Activated CD8-positive, alpha-beta memory T cell treated with anti-CD3 and anti-CD28 coated beads, Interleukin-2, amount 50 U/mL, for 24 hours (primary cell): ENCODE measurements around the gene HAGHL.
"Not testable (repeated sequence)": the region's sequence is repeated elsewhere in the genome, so short reads cannot be mapped to it uniquely, and the experiment has no call there.

Experiments used
- DNase-seq: peaks from one replicate; pipeline ENCODE4 v3.0.0-alpha.2; 2020; ENCODE audit errors: extremely low read depth

The HAGHL gene

DNA sequence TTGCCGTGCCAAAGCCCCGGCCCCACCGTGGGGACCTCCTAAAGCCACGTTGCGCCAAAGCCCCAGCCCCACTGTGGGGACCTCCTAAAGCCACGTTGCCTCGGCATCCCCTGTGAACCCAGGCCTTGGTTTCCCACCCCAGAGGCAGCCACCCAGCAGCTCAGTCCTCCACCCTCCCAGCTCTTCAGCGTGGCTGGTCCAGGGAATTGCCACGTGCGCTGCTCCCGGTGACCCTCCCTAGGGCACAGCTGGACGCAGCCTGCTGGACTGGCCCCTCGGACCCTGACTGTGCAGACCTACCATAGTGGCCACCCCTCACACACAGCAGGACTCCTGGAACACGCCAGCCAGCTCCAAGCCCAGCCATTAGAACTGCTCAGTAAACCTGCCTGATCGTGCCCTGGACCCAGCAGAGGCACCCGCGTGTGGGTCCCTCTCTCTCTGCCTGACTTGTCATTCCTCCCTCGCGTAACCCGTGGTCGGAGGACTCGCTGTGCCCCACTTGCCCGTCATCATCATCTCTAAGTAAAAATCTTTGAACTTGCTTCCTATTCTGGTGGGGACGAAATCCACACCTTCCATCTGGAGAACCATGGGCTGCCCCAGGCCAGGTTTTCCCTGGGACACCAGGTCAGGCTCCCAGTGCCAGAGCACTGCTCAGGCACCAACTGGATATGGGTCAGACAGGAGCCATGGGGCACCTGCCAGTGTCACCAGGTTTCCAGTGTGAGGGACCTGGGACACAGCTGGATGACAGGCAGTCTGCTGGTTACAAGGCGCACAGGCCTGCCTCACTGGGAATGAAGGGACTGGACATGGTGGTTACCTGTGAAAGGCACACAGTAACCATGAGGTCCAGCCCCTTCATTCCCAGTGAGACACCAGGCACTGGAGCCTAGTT is 8.3 kb downstream of the HAGHL start:
- no peak for DNase-seq

DNA sequence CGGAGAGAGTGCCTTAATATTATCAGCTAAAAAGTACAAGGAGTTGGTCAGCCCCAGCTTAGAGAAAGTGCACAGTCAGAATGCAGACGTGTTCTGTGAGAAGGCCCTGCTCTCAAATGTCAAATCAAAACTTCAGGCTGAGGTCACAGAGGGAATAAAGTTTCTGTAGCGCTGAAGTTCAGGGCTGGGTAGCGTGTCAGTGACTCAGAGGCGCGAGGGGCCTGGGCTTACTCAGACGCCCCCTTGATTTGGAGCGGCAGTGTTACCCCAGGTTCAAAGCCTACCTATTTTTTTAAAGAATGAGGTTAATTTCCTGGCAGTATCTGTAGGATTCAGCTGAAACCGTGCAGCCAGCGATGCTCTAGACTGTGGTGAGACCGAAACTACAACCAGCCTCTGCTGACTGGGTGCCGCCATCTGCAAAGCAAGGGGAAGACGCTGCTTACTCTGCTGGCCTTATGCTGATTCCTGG is 9.1 kb downstream of the HAGHL start:
- peak; percentile 29 for DNase-seq

DNA sequence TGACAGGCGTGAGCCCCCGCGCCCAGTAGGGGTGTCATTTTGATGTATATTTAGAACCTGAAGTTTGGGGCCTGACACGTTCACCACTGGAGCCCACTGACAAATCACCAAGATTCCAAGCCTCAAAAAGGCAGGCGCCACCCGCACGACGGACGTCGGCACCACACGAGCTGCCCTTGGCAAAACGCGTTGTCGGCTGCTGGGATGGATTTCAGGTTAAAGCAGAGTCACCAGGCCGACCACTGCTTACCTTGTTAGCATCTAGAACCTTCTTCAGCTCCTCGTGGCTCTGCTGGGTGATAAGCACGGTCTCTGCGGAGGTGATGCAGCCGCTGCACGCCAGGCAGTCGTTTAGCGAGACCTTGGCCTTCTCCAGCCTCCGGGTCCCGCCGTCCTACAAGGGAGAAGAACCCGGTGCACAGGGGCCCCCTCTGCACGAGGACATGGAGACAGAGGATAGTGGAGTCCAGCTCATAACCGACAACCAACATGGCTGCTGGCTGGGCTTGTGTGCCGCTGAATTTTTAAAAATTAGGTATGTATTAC is 10.1 kb downstream of the HAGHL start:
- DNase-seq: no peak

DNA sequence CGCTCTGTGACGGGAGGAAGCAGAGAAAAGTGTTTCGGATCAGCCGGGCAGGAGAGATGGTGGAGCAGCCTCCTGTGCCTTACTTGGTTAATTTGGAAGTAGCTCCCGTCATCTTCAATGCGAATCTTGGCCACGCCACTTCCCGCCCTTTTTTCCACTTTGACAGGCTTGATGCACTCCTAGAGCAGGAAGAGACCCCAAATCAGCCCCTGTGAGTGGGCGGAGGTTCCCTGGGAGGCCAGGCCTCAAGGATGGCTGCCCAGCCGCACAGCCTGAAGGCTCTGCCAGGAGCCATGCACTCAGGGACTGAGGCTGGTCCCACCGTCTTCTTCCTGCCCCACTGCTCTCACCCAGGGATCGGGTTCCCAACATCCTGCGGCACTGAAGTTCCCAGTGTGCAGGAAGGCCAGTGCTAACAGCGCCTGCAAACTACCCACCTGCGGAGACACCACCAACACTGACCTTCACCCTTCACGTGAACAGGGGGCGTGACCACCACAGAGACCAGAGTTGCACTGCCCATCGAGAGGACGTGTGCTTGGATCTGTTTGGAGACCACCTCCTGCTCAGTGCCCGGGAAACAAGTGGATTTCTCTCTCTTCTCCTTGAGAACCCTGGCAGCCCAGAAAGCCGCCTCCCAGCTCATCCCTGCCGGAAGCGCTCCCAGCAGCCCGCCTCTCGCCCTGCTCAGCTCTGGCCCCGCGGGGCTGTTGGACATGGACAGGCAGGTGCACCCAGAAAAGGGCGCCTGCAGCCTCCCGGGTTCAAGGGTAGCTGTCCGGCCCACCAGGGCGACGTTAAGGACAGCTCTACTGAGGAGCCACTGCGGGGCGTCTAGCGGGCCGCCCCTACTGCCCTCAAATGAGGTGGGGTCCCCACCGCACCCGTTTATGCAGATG is 12.9 kb downstream of the HAGHL start:
- DNase-seq: no peak

DNA sequence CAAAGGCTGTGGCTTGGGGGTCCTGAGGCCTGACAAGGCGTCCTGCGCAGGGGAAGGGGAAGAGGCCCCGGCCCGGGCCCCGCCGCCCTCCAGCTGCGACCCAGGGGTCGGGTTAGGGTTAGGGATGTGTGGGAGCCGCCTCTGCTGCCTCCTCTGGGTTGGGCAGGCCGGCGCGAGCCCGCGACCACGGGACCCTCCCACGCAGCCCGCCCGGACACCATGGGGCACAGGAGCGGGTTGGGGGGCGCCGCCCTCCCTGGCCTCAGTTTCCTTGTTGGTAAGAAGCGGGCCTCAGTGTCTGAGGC is 13.5 kb downstream of the HAGHL start:
- DNase-seq: no peak

DNA sequence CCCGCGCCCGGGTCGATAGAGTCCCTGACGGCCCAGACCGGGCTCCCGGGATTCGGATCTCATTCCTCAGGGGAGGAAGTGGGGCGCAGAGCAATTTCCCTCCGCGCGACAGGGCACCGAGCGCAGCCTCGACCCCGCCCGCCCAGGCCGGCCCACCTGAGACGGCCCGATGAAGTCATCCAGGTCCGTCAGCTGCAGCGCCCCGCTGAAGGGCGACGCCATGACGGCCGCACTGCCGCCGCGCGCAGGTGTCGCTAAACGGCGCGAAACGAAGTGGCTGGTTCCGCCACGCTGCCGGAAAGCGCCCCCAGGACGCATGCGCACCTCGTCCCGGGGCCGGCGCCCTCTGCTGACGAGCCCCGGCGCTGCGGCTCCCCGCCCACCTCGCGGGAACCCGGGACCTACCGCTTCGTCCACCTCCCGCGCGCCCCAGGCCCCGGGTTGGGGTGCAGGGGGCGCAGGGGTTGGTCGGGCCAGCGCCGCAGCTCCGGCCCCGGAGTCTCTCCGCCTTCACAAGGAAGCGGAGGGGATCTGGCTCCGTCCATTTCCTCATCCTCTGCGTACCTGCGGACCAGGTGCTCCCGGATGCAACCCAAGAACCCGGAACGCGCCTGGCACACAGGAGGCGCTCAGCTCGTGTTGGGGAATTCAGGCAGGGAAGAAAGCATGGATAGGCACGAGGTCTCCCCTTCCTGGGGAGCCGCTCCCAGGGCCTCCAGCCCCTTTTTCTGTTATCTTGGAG is 14.0 kb downstream of the HAGHL start, which contains the start of gene CIAO3:
Gene CIAO3 (minus strand): TSS at position 234 of the 742 bp plus-strand sequence. CDS start 12 bp downstream, at position 222.
- peak; percentile 84 for DNase-seq

DNA sequence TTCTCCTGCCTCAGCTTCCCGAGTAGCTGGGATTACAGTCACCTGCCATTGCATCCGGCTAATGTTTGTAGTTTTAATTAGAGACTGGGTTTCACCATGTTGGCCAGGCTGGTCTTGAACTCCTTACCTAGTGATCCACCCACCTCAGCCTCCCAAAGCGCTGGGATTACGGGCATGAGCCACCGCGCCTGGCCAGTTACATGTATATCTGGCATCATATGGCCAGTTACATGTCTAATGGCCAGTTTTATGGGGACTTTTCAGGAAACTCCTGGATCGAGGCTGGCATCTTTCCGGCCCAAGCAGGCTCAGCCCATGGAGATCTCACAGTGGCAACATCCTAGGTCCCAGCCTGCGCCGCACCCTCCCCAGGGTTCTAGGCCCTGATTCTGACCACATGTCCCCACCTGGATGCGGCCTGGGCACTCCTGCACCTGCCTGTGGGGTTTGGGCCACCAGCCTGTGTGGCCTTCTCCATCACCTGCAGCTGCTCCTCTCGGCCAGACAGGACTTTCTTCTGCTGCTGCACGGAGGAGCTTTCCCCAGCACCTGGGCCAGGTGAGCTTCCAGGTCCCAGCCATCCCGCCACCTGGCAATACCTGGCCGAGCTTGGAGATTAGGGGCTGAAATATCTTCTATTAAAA is 15.2 kb downstream of the HAGHL start:
- DNase-seq: no peak

DNA sequence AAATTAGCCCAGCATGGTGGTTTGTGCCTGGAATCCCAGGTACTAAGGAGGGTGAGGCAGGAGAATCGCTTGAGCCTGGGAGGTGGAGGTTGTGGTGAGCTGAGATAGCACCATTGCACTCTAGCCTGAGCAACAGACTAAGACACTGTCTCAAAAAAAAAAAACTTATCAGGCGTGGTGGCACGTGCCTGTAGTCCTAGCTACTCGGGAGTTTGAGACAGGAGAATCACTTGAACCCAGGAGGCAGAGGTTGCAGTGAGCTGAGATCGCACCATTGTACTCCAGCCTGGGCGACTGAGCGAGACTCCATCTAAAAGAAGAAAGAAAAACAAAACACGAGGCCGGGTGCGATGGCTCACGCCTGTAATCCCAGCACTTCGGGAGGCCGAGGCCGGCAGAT is 16.0 kb downstream of the HAGHL start:
- DNase-seq: not testable (repeated sequence)

DNA sequence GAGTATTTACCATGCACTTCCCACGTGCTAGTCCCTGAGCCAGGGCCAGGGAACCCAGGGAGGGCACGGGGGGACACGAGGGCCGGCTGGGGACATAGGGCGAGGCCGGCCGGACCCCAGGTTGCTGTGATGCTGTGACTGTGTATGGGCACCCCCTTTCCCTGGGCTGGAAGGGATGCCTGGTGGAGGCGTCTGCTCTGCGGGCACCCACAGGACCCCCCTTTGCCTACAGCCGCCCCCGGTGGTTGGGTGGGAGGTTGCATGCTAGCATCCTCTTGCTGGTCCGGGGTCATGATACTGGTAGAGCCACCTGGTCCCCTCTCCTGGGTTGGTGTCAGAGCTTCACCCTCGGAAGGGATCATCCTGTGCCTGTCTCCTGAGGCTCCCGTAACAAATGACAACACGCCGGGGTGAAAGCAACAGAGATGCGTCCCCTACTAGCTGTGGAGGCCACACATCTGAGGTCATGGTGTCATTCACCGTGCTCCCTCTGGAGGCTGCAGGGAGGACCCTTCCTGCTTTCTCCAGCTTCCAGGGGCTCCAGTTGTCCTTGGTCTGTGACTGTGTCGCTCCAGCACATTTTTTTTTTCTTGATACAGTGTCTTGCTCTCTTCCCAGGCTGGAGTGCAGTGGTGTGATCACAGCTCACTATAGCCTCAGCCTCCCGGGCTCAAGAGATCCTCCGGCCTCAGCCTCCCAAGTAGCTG is 17.0 kb downstream of the HAGHL start:
- no peak for DNase-seq

DNA sequence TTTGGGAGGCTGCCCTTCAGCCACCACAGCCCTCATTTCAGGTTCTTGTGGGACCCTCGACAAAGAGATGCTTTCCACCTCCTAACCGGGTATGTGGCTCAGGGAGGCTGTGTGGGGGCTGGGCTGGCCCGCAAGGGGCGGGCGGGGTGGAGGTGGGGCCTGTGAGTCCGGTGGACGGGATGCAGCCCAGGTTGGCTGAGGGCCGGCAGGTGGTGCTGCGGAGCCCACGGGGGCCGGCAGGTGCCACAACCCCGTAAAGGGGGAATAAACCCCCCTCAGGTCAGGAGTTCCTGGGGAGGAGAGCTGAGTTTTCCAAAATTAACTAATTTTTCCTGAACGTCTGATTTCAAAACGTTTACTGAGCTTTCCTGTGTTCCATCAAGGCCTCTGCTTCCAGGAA is 18.8 kb downstream of the HAGHL start:
- no peak for DNase-seq

DNA sequence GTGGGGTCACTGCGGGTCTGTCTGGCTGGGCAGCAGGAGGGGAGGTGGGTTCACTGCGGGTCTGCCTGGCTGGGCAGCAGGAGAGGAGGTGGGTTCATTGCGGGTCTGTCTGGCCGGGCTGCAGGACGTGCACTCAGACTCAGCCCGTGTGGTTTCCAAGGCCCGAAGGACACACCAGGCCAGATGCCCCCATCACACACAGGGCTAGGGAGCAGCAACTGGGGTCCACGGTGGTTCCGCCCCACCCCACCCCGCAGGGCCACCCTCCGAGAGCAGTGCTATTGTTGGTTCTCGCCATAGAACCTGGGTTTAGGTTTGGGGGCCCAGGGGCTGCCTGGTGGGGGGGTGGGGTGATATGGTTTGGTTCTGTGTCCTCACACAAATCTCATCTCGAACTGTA is 19.7 kb downstream of the HAGHL start:
- no peak for DNase-seq

DNA sequence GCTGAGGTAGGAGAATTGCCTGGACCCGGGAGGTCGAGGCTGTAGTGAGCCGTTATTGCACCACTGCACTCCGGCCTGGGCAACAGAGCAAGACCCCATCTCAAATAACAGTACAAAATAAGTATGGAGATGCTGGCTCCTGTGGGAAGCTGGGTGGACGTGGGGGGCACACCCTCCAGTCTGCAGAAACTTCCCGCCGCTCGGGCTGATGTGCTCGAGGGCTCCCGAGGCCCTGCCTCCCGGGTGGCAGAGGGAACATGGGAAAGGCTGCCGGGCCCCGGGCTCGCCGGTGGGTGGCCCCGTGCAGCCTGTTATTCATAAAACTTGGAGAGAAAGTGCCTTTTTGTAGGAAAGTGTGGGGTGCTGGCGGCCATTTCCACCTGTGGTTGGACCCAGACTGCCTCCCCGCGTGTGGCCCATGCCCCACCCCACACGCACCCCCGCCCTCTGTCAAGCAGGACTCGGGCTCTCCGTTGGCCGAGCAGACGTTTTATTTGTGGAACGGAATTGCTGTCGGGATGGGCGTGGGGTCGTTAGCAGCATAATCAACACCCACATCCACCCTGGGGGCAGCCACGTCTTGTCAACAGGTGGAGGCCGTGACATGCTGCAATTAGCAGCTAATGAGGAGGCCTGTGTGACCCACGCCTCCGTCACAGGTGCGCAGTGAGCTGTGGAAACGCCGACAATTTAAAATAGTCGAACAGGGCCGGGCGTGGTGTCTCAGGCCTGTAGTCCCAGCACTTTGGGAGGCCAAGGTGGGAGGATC is 21.3 kb downstream of the HAGHL start:
- no peak for DNase-seq

DNA sequence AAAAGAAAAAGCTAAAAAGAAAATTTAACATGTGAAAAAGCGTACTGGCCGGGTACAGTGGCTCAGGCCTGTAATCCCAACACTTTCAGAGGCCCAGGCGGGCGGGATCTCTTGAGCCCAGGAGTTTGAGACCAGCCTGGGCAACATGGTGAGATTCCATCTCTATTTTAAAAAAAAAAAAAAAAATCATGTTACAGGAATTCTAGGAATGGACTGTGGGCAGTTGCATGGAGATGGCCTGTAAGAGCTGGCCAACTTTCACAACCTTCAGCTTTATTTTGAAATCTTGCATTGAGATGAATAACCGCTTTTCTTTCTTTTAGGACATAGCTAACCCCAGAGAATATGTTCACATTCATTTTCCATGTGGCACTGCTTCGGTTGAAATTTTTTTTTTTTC is 22.1 kb downstream of the HAGHL start:
- no peak for DNase-seq

DNA sequence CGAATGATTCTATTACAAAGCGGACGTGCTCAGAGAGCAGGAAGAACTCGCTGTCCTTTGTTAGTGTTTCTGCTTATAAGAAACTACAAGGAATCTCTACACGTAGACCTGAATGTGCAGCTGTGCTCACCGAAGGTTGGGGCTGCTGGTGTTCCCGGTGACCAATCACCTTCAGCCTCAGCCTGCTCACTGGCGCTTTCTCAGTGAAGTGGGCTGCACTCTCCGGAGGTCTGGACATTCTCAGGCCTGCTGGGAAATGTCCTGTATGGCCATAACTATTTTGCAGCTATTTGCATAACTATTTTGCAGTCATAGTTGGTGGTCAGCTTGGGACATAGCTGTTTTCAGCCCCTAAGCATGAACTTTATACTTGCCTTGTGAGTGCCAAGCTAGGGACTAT is 23.6 kb downstream of the HAGHL start:
- DNase-seq: no peak

DNA sequence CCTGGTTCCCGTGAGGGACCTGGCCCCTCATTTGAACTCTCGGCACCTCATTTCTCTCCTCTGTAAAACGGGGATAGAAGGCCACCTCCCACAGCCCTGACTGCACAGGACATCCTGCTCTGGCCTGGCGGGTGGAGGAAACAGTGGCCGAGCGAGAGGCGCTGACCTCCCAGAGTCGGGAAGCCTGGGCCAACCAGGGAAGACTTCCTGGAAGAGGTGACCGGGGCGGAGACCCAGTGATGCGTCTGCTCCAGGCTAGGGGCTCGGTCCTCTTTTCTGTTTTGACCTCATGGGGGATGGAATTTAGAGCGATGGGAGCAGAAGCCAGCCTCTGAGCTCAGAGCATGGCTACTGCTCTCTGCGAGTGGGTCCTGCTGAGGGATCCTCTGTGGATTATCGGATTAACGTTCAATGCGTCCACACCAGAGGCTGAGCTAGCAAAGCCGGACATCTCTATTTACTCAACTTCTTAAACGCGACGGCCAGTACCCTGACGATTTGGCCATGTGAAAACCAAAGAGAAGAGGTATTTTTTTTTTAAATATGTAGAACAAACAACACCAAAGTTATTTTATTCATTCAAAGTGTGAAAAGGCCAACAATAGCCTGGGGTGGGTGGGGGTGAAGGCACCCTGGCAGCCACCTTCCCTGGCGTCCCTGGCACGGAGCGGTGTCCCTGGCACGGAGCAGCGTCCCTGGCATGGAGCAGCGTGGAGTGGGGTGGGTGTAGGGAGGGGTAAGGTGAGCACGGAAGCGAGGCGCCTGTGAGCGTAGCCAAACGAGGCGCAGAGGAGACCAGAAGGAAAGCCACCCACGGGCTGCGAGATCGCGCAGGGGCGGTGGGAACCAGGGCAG is 24.5 kb downstream of the HAGHL start:
- no peak for DNase-seq

DNA sequence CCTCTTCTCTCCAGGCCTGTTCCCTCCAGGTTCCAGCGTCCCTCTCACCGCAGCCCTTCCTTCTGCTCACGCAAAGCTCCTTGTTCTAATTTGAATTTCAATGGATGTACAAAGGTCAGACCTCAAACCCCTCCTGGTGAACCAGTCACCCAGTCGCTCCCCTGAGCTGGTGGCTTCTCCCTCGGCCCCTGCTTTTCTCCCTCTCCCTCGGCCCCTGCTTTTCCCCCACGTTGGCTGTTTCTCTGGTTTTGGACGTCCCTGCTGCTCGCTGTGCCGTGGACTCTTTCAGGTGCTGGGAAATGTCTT is 25.1 kb downstream of the HAGHL start:
- no peak for DNase-seq

DNA sequence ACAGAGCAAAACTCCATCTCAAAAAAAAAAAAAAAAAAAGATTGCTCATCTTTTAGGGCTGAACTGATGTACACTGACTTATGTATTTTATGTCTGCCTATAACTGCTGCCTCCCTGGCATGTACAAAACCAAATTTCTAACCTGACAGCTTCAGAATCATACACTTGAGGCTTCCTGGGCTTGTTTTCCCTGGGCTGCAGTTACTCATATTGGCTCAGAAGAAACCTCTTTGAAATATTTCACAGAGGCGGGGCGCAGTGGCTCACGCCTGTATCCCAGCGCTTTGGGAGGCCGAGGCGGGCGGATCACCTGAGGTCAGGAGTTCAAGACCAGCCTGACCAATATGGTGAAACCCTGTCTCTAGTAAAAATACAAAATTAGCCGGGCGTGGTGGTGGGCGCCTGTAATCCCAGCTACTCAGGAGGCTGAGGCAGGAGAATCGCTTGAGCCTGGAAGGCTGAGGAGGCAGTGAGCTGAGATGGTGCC is 27.3 kb downstream of the HAGHL start:
- DNase-seq: not testable (repeated sequence)

DNA sequence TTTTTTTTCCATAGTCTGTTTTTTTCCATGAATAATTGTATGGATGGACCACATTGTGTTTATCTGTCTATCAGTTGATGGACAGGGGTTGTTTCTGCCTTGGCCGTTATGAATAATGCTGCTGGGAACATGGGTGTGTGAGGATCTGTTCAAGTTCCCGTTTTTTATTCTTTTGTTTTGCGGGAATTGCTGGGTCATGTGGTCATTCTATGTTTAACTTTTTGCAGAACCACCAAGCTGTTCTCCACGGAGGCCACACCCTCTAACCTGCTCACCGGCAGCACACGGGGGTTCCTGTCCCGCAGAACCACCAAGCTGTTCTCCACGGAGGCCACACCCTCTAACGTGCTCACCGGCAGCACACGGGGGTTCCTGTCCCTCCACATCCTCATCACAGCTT is 27.8 kb downstream of the HAGHL start:
- no peak for DNase-seq

DNA sequence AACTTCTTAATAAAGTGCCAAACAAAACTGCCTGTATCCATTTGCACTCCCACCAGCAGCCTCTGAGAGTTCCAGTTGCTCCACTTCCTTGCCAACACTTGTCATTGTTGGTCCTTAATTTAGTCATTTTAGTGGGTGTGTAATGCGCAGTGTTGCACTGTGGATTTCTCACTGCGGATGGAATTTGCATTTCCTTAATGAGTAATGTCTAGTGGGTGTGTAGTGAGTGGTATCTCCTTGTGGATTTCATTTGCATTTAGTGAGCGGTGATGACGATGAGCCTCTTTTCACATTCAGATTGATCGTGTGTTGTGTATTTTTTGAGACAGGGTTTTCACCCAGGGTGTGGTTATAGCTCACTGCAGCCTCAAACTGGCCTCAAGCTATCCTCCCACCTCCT is 29.5 kb downstream of the HAGHL start:
- DNase-seq: no peak
